ENCODE results near the gene UBN1.
"Not testable (repeated sequence)": the region's sequence is repeated elsewhere in the genome, so short reads cannot be mapped to it uniquely, and the experiment has no call there.

UBN1 gene

DNA sequence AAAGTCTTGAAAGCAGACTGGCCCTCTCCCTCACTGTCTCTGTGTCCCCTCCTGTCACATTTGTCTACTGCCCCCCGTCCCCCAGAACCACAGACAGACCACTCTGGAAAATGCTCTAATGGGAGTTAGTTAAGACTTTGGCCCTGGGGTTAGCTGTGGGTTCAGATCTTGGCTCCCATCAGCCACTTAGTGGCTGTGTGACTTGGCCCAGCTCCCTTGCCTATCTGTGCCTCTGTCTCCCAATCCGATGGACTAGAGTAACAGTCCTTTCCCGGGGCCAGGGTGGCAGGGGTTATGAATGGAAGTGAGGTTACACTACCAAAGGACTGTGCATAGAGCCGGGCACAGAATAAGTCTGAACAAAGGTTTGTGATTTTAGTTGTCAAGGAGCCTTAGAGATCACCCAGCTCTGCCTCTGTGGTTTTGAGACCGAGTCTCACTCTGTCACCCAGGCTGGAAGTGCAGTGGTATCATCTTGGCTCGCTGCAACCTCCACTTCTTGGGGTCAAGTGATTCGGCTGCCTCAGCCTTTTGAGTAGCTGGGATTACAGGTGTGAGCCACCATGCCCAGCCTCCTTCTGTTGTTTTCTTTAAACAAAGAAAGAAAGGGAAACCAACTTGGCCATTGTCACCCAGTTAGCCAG is 66.0 kb downstream of the UBN1 start:
- no peak for DNase-seq

DNA sequence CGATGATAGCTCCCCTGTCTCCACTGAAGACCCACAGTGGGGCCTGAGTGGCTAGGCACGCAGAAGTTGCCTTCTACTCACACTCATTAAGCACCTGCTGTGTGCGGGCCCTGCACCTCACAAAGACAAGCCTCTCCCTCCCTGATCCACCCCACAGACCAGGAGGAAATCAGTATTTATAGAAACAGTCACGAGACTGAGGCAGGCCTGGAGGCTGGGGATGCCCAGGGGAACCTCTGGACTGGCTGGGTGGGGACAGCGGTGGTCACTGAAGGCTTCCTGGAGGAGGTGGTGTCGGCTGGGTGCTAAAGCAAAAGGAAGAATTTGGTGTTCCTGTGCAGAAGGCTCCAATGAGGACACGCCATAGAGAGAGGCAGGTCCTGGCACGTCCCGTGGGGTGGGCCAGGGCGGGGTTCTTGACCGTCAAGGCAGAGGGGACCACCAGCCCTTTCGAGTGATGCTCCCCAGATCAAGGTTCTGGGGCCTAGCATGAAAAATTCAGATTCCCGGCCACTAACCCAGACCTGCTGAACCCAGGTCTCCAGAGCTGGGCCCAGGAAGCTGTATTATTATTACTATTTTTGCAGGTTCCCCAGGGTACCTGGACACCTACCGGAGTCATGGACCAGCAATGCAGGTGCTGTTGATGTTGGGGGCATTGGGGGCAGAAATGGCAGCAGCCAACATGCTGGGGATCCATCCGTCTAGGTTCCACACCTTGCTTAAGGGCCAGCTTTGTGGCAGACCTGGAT is 66.7 kb downstream of the UBN1 start:
- DNase-seq, result no peak

DNA sequence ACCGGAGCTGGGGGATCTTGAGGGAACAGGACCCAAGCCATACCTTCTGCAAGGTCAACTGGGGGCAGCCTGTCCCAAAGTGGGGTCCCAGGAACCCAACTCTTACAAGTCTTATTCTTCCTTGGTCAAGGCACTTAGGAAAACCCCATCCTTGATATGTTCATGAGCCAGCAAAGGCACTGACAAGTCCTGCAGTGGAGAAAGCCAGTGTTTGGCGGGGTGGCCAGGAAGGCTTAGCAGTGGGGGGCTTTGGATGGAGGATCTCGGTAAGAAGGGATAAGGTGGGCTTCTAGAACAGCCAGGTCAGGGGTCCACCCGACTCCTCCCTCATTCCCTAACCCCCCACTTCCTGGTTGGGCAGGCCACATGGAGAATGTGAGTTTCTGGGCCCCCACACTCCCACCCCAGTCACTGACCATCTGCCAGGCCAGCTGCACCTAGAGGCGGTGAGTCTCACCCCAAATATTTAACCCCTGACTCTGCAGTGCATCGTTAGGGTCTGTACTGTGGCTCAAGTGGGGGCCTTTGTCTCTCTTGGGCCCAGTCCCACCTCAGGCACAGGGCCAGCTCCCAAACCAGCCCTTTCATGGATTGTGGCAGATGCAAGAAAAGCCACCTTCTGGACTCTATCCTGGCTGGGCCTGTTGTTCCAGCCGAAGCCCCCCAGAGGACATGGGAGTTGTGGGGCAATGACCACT is 67.4 kb downstream of the UBN1 start:
- no peak for DNase-seq

DNA sequence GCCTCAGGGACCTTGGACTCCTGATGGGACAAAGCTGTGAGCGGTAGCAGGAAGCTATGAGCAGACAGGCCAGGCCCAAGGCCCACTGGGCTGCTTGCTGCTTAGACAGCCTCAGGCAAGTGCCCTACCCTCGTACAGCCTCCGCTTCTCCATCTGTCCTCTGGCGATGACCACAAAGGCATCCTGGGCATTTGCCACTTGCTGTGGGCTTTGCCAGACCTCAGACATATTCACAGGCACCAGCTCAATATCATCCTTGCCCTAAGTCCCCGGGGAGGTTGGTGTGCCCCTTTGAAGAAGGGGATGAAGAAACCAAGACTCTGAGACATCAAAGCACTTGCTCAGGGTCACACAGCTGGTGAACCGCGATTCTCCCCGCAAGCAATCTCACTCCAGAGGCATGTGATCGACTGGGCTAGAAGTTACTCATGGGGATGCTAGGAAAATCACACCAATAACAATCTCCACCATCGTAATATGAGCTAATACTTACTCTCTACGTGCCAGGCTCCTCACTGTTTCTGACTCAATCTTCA is 68.0 kb downstream of the UBN1 start:
- DNase-seq, result no peak

DNA sequence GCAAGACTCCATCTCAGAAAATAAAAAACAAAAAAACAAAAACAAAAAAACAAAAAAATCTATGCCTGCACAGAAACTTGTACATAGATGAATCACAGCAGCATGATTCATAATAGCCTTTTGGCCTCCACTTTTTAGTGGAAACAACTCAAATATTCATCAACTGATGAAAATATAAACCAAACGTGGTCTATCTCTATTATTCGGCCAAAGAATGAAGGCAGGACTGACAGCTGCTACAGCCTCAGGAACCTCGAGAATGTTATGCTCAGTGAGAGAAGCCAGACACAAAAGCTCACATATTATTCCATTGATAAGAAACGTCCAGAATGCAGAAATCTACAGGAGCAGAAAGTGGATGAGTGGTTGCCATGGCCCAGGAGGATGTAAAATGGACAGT is 69.8 kb downstream of the UBN1 start:
- no peak for DNase-seq

DNA sequence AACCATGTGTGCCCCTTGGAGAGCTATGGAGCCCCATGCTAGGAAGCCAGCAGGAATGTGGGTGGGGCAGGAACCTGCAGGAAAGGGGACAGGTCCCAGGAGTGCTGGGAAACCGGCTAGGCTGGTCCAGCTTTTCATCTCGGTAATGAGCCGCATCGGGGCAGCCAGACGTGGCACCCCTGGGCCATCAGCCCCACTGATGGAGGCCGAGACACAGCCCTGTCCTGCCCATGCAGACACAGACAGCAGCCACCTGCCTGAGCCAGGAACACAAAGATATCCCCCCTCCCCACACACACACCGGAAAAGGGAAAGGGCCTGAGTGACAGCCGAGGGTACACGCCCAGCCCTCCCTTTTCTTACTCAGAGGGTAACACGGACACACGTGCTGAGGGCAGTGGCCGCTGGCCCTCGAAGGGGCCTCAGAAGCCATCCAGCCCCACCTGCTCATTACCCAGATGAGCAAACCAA is 71.5 kb downstream of the UBN1 start:
- DNase-seq, result no peak

DNA sequence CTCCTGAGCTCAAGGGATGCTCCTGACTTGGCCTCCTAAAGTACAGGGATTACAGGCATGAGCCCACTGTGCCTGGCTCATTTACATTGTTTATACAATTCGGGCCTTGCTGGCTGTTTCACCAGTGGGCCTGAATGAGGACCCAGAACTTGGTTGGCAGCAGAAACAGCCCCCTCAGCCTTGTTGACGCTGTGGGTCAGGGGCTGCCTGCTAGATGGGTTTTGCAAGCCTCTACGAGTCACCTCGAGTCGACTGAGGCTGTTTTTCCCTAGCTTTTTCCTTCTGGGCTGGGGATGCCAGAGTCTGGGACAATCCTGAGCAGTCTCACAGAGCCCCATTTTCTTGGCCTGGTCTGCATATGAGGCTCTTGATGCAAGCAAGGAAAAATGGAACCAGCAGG is 73.5 kb downstream of the UBN1 start:
- DNase-seq, result no peak

DNA sequence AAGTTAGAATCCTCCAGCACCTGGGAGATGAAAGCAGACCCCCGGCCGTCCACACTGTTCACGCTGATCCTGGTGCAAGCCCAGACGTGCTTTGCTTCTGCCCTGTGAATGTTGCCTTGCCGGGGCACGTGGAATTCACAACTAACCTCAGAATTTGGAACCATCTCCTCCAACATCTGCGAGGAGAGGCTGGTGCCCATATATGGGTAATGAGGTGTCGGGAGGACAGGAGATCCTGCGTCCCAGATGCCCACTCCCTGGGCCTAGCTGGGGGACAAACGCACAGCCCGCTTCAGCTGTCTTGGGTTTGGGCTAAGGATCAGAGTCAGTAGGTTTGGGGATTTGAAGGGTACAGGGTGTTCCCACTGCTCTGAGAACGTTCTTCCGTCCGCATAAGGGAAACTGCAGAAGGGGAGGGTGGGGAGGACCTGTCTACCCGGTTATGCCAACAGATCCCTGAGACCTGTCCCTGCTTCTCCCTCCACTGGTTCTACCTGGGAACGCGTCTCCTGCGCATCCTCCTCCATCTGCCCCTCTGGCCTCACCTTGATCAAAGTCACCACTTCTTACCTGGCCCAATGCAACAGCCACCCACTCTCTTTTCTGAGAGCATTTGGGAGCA is 75.6 kb downstream of the UBN1 start:
- DNase-seq, result no peak

DNA sequence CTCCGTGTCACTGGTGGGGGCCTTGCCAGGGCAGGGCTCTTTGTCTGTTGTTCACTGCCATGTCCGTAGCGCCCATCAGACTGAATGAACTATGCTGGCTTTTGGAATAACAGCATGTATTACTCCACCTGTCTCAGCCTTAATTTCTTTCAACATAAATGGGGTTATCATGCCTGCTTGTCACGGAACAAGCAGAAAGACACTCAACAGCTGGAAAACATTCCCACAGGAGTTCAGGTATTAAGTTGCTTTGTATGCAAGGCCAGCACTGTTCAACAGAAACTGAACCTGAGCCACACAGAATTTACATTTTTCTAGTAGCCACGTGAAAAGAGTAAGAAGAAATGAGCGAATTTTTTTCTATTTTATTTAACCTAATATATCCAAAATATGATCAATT is 76.6 kb downstream of the UBN1 start:
- no peak for DNase-seq

DNA sequence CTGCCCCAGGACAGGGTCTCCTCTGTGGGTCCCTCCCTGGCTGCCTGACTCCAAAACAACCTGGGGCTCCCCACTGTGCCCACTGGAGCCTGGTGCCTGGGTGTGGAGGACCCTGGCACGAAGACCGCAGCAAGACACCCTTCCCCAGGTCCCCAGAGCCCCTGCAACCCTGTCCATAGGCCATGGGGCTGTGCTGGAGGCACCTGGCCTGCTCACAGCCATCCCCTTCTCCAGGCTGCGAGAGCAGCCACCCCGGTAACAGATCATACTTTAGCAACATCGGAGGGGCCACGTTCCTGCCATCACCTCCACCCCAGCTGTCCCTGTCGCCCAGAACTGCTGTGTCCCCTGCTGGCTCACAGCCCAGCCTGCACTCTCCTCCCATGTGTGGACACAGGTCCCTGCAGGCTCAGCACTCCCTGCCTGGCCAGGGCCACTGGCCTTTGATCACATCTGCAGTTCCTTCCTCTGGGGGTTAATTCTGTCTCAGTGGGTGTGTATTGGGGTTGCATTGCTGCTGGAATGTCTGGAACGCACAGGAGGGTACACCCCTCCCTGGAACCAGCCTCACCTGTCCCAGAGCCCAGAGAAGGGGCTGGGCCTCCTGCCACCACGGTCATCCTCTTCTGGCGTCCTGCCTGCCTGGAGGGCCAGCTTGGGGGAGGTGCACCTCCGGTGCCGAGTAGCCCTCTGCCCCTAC is 77.5 kb downstream of the UBN1 start:
- no peak for DNase-seq

DNA sequence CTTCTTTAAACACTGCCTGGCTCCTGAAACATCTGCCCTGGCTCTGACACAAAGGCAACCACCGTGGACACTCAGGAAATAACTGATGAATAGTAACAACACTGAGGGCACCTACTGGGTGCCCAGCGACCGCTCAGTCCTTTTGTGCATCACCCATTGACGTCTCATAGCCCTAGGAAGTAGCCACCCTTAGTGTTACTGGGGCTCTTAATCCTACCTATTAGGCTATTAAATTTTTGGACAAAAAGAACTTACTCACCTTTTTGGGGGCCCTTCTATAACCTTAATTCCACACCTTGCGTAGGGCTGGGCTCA is 78.0 kb downstream of the UBN1 start:
- no peak for DNase-seq

DNA sequence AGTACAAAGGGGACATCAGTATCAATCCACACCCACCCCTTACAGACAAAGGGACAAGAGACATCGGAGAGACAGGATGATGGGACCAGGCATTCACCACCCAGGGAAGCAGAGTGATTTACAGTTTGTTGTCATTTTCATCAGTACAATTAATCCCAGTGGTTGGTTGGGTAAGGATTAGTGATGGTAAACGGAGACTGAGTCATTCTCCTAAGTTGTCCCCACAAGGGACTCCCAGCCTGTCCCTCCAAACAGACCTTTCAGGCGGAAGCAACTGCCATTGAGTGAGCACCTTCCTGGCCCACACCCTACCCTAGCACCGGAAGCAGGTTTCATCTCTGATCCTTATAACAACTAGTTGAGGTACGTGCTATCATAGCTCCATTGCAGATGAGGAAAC is 78.5 kb downstream of the UBN1 start:
- DNase-seq, result no peak

DNA sequence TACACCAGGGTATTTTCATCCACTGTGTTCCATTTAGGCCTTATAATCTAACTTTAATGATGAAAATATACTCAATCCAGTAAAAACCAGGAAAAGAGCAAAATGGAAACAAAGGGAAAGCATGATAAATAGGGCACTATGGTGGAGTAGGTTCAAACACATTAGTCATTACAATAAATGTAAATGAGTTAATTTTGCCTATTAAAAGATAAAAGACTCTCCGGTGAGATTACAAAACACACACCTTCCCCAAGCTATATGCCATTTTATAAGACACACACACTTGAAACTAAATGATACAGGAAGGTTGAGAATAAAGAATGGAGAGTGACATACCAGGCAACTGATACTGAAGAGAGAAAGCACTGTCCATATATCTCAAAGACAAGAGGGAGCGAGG is 79.6 kb downstream of the UBN1 start:
- DNase-seq, result no peak

DNA sequence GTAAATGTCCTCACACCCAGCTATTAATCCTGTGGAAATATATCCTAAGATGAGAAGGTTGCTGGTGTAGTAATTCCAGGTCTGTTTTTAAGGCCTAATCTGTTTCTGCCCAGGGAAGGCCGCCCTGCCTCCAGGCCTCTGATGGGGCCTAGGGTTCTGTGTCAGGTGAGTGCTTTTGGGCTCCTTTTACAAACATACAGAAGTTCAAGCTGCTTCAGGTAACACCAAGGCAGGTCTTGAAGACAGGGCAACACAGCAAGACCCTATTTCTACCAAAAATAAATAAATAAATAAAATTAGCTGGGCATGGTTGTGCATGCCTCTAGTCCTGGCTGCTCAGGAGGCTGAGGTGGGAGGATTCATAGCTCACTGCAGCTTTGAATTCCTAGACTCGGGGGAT is 80.4 kb downstream of the UBN1 start:
- DNase-seq, result no peak

DNA sequence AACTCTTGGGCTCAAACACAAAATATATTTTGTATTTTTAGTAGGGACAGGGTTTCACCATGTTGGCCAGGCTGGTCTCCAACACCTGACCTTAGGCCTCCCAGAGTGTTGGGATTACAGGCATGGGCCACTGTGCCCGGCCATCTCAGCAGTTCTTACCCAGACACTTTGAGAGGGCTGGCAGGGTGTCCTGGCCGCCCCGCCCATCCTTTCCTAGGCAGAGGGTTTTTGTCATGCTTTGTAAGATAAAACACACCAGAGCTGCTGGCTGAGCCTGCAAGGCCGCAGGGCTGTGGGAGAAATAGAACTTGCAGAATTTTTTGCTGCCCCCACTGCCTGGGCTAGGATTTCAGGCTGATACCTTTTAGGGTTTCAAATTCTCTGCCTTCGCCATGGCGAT is 80.9 kb downstream of the UBN1 start:
- DNase-seq, result peak; percentile 21

DNA sequence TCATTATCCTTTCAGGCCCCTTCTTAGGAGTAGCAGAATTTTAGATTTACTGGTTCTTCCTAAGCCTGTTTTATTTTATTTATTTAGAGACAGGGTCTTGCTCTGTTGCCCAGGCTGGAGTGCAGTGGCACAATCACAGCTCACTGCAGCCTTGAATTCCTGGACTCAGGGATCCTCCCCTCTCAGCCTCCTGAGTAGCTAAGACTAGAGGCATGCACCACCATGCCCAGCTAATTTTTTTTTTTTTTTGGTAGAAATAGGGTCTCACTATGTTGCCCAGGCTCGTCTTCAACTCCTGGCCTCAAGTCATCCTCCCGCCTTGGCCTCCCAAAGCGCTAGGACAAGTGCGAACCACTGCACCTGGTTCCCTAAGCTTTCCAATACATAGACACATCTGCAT is 82.3 kb downstream of the UBN1 start:
- DNase-seq, result not testable (repeated sequence)

DNA sequence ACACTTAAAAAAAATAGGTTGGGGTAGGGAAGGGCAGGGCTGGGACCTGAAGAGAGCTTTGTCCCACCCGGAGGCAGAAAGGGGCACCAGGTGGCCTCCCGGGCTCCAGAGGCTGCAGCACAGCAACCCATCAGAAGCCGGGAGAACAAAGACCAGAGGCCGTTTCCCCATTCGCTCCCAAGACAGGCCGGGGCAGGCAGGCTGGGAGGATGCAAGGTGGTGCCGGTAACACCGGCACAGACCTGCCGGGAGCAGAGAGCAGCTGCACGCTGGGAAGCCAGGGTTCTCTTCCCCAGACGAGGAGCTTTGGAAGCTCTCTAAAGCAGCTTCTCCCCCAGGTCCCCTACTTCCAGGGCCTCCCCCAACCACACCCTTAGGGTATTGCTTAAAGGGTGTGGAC is 84.1 kb downstream of the UBN1 start:
- DNase-seq, result no peak

Measured in hematopoietic multipotent progenitor cell treated with erythropoietin and hydrocortisone succinate and interleukin-3 and kit ligand, for 4 days (in vitro differentiated cells).